GM06990 (cell line): ENCODE measurements around the gene TRIM65.
"Not testable (repeated sequence)": the region's sequence is repeated elsewhere in the genome, so short reads cannot be mapped to it uniquely, and the experiment has no call there.

Experiments
- DNase-seq: peaks from one replicate; pipeline ENCODE4 v3.0.0-alpha.2; 2011; ENCODE audit not compliant: insufficient read length; ENCODE audit errors: extremely low read depth
- H3K27me3 ChIP-seq: replicated peaks from 2 replicates; pipeline ENCODE4 v1.6.0; 2011; ENCODE audit warnings: low read length; ENCODE audit not compliant: control insufficient read depth, insufficient read depth
- H3K36me3 ChIP-seq: 2 replicates; pipeline ENCODE4 v1.5.1; 2011; ENCODE audit warnings: low read length; ENCODE audit not compliant: control insufficient read depth, insufficient read depth
- H3K4me3 ChIP-seq: replicated peaks from 2 replicates; pipeline ENCODE4 v1.5.1; 2011; ENCODE audit warnings: low read depth, mild to moderate bottlenecking, control low read depth, low read length
- CTCF ChIP-seq: IDR thresholded peaks from 2 replicates; pipeline ENCODE4 v1.5.1; 2011; ENCODE audit warnings: low read length, control low read depth, mild to moderate bottlenecking, inconsistent platforms; ENCODE audit not compliant: insufficient read depth, poor library complexity, severe bottlenecking

TRIM65 gene

GRCh38 chr17:75874323-75875181 lies 22.2 kb downstream of the TRIM65 start:
- no peak for DNase-seq
- TF ChIP-seq CTCF, result no peak
- no peak overlapping the region for H3K4me3 ChIP-seq
- H3K27me3 ChIP-seq, result no peaks in the 10 kb centered on the region
- H3K36me3 ChIP-seq, result no peaks in the 10 kb centered on the region

- Histone ChIP-seq H3K4me3 (no peak overlapping the region), H3K36me3 (no peaks in the 10 kb centered on the region), H3K27me3 (no peaks in the 10 kb centered on the region)
- TF ChIP-seq CTCF, result no peak
- DNase-seq, result no peak
These were observed 23.0 kb downstream of the TRIM65 start for GRCh38 chr17:75873587-75874322.

GRCh38 chr17:75872434-75873351 lies 24.1 kb downstream of the TRIM65 start:
- no peak for DNase-seq
- no peaks in the 10 kb centered on the region for H3K27me3 ChIP-seq
- TF ChIP-seq CTCF, result no peak
- no peaks in the 10 kb centered on the region for H3K36me3 ChIP-seq
- H3K4me3 ChIP-seq, result no peak overlapping the region

GRCh38 chr17:75870228-75870627 lies 26.5 kb downstream of the TRIM65 start:
- not testable (repeated sequence) for H3K36me3 ChIP-seq, DNase-seq, H3K4me3 ChIP-seq, H3K27me3 ChIP-seq

- TF ChIP-seq CTCF, result no peak
These were observed 27.2 kb downstream of the TRIM65 start for GRCh38 chr17:75869282-75870141.

GRCh38 chr17:75868730-75869281 lies 27.9 kb downstream of the TRIM65 start:
- DNase-seq, H3K27me3 ChIP-seq, H3K4me3 ChIP-seq, H3K36me3 ChIP-seq: not testable (repeated sequence)

More at GRCh38 chr17:75869282-75870141, 27.2 kb downstream of the TRIM65 start:
- no peaks in the 10 kb centered on the region for H3K36me3 ChIP-seq
- DNase-seq, result no peak
- no peak overlapping the region for H3K4me3 ChIP-seq
- H3K27me3 ChIP-seq, result no peaks in the 10 kb centered on the region

- not testable (repeated sequence) for DNase-seq, H3K27me3 ChIP-seq, H3K36me3 ChIP-seq, H3K4me3 ChIP-seq
These were observed 31.2 kb downstream of the TRIM65 start for GRCh38 chr17:75865404-75866188.

- DNase-seq, H3K27me3 ChIP-seq, H3K4me3 ChIP-seq, H3K36me3 ChIP-seq: not testable (repeated sequence)
These were observed 31.9 kb downstream of the TRIM65 start for GRCh38 chr17:75864887-75865286.
